HL-60 (cell line): Measurements from ENCODE around the gene UTS2B.

Experiments
- DNase-seq, 2 experiments: peaks; one replicate each; pipeline ENCODE4 v3.0.0-alpha.2; 2010 to 2020; ENCODE audit warnings: low read depth in 1 of 2, low spot score in 1 of 2
- H3K27ac ChIP-seq: fragments of 250-450 bp; sonication (Bioruptor Pico); replicated peaks from 2 replicates; pipeline ENCODE4 v1.5.1; 2020; ENCODE audit warnings: mild to moderate bottlenecking, moderate library complexity
- H3K27me3 ChIP-seq: fragments of 250-450 bp; sonication (Bioruptor Pico); 2 replicates; pipeline ENCODE4 v1.5.1; 2021; ENCODE audit warnings: mild to moderate bottlenecking, moderate library complexity; ENCODE audit not compliant: insufficient read depth, poor library complexity, severe bottlenecking
- H3K4me3 ChIP-seq: replicated peaks from 2 replicates; pipeline ENCODE4 v1.5.1; 2011; ENCODE audit warnings: mild to moderate bottlenecking, control low read depth, low read length; ENCODE audit not compliant: insufficient read depth
- GABPA ChIP-seq: IDR thresholded peaks from 2 replicates; pipeline ENCODE4 v1.6.1; 2012; ENCODE audit warnings: low read depth
- POLR2AphosphoS5 ChIP-seq: IDR thresholded peaks from 2 replicates; pipeline ENCODE4 v1.6.1; 2012; ENCODE audit warnings: low read depth
- SPI1 ChIP-seq: IDR thresholded peaks from 2 replicates; pipeline ENCODE4 v1.6.1; 2012; ENCODE audit warnings: low read depth, mild to moderate bottlenecking, borderline replicate concordance
- TF ChIP-seq, protein P1 (sequence below): IDR thresholded peaks from one replicate; pipeline ENCODE4 v1.5.1; 2011; ENCODE audit warnings: low read length, control low read depth, inconsistent platforms; ENCODE audit not compliant: insufficient read depth
- TF ChIP-seq, protein P2 (sequence below): IDR thresholded peaks from 2 replicates; pipeline ENCODE4 v1.6.1; 2012; ENCODE audit warnings: low read depth; ENCODE audit not compliant: insufficient replicate concordance

Gene UTS2B

DNA sequence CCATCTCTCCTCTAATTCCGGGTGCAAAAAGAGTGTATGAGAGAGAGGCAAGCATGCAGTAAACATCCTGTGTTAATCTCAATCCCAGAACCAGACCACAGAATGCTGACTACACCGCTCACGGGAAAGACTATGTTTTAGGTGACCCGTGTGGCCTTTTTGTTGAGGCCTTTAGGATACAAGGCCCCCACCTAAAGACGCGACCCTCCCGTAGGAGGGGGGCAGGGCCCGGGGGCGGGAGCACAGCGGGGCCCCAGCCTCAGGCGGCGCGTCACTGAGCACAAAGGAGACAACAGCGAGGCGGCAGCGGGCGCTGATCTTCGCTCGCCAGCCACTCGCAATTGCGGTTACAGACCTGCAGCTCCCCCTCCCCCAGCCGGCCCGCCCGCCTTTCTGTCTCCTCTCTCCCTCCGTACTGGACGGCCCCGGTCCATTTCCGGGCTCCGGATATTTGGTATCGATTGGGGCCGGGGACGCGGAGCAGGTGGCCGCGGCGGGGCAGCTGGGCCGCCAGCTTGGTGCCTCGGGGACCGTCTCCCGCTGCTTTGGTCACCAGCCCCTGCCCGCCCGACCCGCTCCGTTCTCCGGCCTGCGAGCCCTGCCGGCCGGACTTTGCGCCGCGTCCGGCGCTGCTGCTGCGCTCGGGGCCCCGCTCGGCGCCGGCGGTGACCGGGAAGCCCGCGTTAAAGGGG is 1.2 kb downstream of the UTS2B start, which contains the start of gene CCDC50:
CCDC50 (plus strand) TSS at position 433 of the 692 bp plus-strand sequence. CDS start 281 bp downstream, outside the sequence.
- peak within 1 kb of the TSS; percentile 65 for H3K4me3 ChIP-seq
- TF ChIP-seq, protein P1, sequence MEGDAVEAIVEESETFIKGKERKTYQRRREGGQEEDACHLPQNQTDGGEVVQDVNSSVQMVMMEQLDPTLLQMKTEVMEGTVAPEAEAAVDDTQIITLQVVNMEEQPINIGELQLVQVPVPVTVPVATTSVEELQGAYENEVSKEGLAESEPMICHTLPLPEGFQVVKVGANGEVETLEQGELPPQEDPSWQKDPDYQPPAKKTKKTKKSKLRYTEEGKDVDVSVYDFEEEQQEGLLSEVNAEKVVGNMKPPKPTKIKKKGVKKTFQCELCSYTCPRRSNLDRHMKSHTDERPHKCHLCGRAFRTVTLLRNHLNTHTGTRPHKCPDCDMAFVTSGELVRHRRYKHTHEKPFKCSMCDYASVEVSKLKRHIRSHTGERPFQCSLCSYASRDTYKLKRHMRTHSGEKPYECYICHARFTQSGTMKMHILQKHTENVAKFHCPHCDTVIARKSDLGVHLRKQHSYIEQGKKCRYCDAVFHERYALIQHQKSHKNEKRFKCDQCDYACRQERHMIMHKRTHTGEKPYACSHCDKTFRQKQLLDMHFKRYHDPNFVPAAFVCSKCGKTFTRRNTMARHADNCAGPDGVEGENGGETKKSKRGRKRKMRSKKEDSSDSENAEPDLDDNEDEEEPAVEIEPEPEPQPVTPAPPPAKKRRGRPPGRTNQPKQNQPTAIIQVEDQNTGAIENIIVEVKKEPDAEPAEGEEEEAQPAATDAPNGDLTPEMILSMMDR = no peak
- TF ChIP-seq POLR2AphosphoS5 (peak; percentile 51; the same call in 1 of the 2 replicates), GABPA (no peak)
- TF ChIP-seq, protein P2, sequence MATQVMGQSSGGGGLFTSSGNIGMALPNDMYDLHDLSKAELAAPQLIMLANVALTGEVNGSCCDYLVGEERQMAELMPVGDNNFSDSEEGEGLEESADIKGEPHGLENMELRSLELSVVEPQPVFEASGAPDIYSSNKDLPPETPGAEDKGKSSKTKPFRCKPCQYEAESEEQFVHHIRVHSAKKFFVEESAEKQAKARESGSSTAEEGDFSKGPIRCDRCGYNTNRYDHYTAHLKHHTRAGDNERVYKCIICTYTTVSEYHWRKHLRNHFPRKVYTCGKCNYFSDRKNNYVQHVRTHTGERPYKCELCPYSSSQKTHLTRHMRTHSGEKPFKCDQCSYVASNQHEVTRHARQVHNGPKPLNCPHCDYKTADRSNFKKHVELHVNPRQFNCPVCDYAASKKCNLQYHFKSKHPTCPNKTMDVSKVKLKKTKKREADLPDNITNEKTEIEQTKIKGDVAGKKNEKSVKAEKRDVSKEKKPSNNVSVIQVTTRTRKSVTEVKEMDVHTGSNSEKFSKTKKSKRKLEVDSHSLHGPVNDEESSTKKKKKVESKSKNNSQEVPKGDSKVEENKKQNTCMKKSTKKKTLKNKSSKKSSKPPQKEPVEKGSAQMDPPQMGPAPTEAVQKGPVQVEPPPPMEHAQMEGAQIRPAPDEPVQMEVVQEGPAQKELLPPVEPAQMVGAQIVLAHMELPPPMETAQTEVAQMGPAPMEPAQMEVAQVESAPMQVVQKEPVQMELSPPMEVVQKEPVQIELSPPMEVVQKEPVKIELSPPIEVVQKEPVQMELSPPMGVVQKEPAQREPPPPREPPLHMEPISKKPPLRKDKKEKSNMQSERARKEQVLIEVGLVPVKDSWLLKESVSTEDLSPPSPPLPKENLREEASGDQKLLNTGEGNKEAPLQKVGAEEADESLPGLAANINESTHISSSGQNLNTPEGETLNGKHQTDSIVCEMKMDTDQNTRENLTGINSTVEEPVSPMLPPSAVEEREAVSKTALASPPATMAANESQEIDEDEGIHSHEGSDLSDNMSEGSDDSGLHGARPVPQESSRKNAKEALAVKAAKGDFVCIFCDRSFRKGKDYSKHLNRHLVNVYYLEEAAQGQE = no peak
- H3K27ac ChIP-seq = peak within 1 kb of the TSS; percentile 62
- peak; percentile 41 to 75 for DNase-seq
- H3K27me3 ChIP-seq = no peaks in the 10 kb centered on the region

DNA sequence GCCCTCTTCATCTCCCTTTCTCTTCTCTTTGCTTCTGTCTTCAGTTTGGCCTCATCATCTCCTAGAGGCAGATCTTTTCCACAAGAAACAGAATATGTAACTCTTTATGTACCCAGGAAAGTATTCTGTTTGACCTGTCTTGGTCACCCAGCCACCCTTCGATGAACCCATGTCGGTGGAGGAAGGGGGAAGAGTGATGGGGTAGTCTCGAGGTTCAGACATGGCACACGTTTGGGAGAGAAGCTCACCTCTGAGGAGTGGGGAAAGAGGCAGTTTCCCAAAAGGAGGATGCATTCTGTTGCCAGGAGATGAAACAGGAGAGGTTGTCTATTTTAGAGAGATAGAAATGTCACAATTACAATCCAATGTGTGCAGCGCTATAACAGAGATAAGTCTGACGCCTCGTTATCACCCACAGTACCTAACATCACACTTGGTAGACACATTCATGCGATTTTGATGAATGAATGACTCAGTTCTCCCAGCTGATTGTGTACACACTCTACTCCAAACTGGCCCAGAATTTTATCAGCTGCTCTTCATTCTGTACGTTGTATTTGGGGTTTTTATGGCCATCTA is 1.9 kb downstream of the UTS2B start:
- no peak overlapping the region for H3K27ac ChIP-seq
- H3K4me3 ChIP-seq = peak overlapping the region; percentile 65
- no peak for TF ChIP-seq GABPA
- TF ChIP-seq POLR2AphosphoS5 = no peak
- TF ChIP-seq, protein P1 = no peak
- TF ChIP-seq SPI1 = no peak
- TF ChIP-seq, protein P2 = no peak
- no peaks in the 10 kb centered on the region for H3K27me3 ChIP-seq
- no peak for DNase-seq

DNA sequence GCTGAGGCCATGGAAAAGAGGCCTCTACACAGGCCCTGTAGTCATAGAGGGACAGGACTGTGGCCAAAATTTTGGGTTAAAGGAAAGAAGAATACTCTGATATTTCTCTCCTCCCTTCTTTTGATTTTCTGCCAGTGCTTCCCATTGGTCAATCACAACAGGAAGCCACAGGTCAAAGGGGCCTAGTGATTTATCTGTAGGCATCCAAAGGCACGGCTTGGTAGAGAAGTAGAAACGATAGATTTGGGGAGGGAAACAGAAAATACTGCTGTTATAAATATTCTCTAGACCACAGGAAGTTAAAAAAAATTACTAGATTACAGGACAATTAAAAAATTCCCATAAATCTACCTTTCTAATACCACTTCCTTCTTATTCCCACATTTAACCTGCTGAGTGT is 2.8 kb downstream of the UTS2B start:
- Histone ChIP-seq H3K27me3 (no peaks in the 10 kb centered on the region), H3K4me3 (no peak overlapping the region), H3K27ac (no peak overlapping the region)
- no peak for DNase-seq
- TF ChIP-seq, protein P2 = no peak
